ENCODE data around the gene GPR161. TPM values are rescaled to one million over a fixed set of nuclear protein-coding genes. Genes with fewer than 3 reads are reported as not detected.

GPR161 gene
- total RNA-seq, 1 experiment from 2014 or later, result 7.0 TPM

DNA sequence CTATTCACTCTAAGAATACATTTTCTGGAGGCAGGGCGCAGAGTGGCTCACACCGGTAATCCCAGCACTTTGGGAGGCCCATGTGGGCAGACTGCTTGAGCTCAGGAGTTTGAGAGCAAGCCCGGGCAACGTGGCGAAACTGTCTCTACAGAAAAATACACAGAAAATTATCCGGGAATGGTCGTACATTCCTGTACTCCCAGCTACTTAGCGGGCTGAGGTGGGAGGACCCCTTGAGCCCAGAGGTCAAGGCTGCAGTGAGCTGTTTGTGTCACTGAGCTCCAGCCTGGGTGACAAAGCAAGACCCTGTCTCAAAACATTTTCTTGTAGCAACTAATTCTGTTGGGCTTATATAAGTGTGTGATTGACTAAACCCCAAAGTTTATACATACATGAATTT, 30.5 kb downstream of the GPR161 start:
- no peak for DNase-seq (ENCODE audit: low spot score)

- DNase-seq (ENCODE audit: low spot score), result no peak
Measured at GRCh38 chr1:168105846-168106245, 30.9 kb downstream of the GPR161 start.

- DNase-seq (ENCODE audit: low spot score), result no peak
Measured at GRCh38 chr1:168104535-168104934, 32.2 kb downstream of the GPR161 start.

DNA sequence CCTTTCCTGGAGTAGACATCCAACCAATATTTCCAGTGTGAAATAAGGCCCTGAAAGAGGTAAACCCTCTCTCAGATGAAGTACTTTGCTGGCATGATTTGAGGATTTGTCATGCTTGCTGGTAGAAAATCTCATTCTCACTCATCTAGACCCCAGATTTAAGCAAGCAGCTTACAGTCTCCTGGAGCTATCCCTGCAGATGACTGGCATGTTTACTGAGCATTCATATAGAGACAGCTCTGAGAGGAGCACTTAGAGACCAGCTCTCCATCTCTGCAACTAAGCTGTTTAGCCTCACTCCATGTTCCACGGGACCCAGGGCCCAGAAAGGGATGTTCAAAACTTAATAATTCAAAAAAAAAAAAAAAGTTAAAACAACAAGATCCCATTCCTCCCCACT, 34.2 kb downstream of the GPR161 start:
- no peak for DNase-seq (ENCODE audit: low spot score)

GRCh38 chr1:168101336-168101735, 35.4 kb downstream of the GPR161 start:
- no peak for DNase-seq (ENCODE audit: low spot score)

GRCh38 chr1:168100315-168101002, 36.3 kb downstream of the GPR161 start:
- no peak for DNase-seq (ENCODE audit: low spot score)

DNA sequence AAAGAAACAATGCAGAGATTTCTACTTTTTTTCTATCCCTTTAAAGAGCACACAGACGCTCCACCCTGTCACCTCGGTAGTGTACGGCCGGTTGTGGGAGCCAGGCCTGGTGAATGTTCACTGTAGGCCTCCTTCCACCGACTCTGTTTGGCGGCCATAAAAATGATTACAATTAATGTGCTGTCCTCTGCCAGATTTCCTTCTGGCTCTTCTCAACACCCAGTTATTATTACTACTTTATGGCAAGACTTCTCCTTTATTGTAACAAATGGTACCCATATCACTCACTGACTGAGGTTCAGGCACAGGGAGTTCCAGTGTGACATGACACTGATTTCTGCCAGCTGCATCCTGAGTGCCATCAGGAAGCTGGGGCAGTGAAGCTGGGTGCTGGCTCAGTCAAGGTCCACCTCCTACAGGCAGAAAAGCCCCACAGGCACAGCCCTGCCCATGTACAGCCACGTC, 37.4 kb downstream of the GPR161 start:
- no peak for DNase-seq (ENCODE audit: low spot score)

DNA sequence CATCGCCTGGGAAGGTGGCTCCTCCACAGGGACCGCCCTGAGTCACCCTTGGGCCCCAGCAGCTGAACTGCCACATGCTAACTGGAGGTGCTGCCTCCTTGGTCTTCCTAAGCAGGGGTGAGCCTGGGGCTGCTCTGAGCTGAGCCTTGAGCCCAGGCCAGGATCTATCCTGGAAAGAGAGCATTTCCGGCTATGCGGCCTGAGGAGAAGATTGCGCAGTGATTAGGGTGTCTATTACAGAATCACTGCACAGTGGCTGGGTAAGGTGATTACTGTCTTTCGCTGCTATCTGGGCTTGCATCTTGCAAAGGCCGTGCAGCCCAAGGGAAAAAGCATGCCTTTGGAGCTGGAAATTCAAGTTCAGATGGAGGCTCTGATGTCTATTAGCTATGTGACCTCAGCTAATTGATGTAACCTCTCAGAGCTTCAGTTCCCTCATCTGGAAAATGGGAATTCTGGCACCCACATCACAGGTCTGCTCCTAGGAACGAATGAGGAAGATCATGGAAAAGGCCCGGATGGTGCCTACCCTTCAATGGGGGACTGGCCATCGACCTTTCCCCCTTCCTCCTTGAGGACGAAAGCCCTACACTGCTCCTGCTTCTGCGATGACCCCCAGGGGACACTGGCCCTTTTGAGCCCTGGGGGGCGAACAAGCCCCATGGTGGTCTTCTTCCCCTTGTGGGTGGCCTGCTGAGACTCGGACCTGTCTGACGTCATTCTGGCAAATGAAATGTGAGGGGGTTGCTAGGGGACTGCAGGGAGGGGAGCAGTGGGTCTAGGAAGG, 38.0 kb downstream of the GPR161 start:
- DNase-seq (ENCODE audit: low spot score), result no peak

DNA sequence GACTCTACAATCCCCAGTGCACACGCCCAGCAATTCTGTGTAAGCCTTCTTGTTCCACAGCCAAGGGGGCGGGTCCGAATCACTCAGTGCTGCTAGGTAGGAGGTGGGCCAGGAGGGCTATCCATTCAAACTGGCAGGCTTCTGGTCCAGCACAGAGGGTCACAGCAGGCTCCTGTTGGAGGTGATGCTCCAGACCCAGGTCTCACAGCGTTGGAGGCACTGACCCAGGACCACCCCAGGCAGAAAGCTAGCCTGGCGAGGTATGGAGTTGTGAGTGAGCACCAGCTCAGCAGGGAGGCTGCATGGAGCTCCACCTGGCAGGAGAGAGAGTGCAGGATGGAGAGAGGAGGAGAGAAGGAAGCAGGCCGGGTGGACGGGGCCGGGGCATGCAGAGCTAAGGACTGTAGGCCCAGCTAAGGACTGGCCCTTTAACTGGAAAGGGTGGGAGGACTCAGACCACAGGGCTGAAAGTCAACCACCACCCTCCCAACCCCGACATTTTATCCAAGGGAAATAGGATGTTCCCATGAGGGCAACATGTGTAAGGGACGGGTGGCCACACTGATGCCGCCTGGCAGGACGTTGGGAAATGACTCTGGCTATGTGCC, 38.7 kb downstream of the GPR161 start:
- DNase-seq (ENCODE audit: low spot score), result no peak

- DNase-seq (ENCODE audit: low spot score), result no peak
Measured at GRCh38 chr1:168096296-168097165, 40.2 kb downstream of the GPR161 start.

DNA sequence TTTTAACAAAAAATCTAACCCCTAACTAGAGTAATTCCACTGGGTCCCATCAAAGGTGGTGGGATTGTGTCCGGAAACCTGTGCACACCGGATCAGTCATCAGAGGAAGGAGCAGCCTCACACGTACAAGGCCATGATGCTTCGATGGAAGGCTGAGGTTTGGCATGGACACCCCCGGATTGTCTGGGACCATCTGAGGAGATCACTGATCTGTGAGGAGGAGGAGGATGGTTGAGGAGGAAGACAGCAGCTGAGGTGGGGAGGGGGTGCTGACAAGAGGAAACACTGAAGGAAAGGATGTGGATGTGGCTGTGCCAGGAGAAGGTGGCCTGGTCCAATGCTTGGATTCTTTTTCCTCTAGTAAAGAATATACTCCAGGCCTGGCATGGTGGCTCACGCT, 41.3 kb downstream of the GPR161 start:
- DNase-seq (ENCODE audit: low spot score), result no peak

DNA sequence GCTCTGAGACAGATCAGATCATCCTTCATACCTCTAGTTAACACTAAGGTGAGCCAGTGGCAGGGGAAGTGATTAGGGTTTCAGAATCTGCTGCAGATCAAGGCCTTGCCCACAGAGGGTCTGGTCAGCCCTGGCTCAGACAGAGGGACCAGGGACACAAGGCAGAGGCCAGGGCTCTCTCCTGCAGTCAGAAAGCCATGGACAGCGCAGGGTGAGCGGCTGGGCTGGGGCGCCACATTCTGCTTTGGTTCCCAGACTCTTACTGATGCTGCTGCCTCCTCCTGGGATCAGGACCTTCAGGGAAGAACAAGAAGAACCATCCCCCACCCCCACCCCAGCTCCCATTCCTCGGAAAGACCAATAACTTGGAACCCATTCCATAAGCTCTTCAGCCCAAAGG, 43.1 kb downstream of the GPR161 start:
- no peak for DNase-seq (ENCODE audit: low spot score)

- no peak for DNase-seq (ENCODE audit: low spot score)
Measured at GRCh38 chr1:168092566-168093355, 44.0 kb downstream of the GPR161 start.

GRCh38 chr1:168091720-168092550, 44.8 kb downstream of the GPR161 start:
- no peak for DNase-seq (ENCODE audit: low spot score)

- no peak for DNase-seq (ENCODE audit: low spot score)
Measured at GRCh38 chr1:168091063-168091462, 45.7 kb downstream of the GPR161 start.

DNA sequence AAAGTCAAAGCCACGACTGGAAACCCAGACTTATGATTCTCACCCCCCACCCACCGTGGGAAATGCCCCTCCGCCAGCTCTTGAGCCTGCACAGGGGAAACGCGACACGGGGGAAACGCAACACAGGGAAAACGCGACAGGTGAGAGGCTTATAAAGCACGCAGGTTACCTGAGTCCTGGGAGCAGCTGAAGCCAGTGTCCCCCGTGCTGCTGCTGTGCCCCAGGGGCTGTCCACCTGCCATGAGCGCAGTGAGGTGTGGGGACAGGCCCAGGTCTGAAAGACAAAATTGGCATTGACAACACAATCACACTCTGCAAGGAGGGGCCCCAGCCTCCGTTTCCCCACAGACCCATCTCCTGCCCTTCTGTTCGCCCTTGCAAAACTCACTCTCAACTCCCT, 46.3 kb downstream of the GPR161 start:
- no peak for DNase-seq (ENCODE audit: low spot score)

DNA sequence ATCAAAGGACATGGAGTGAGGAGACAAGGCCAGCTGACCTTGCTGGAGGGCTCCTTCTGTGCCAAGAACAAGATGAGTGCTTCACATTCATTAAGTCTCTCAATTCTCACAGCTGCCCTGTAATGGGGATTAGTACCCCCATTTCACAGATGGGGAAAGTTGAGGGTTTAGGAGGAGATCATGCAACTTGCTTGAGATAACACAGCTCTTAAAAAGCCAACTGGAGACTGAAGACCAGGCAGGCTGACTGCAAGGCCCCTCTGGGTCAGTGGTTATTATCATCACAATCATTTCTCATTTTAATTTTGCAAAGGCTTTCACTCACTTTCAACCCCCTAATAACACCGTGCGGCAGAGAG, 46.8 kb downstream of the GPR161 start:
- no peak for DNase-seq (ENCODE audit: low spot score)

DNA sequence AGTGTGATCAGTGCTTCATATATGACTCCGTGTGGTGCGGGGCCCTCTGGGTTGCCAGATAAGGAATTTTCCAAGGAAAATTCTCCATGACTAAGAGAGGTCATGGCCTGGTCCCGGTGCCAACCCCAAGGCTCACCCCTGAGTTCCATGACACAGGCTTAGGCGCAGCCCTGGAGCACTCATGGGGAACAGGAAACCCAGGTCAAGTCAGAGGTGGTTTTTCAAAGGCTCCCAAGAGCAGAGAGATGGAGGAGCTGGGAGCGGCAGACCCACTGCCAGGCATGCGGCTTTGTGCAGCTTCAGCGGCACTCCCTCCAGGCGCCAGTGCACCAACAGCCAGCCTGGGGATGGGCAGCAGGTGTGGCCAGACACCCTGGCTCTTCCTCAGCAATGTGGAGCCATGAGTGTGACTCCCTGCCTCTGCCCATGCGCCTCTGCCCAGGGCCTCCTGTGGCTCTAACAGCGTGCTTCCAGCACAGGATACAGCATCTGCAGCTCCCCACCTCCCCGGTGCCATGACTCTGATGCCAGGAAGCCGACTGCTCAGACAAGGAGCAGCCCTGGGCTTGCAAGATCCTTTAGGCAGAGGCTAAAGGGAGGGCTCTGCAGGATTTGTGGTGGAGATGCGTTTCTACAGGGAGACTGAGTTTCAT, 47.3 kb downstream of the GPR161 start:
- no peak for DNase-seq (ENCODE audit: low spot score)

GRCh38 chr1:168088511-168089325, 48.0 kb downstream of the GPR161 start:
- DNase-seq (ENCODE audit: low spot score), result no peak

Measured in H4 (cell line).